Measurements from ENCODE around the gene HLA-DQB1.
"Not testable (repeated sequence)": the region's sequence is repeated elsewhere in the genome, so short reads cannot be mapped to it uniquely, and the experiment has no call there.

The HLA-DQB1 gene

GRCh38 chr6:32709625-32710024, 43.2 kb upstream of the HLA-DQB1 start:
- TF ChIP-seq ISL1 (CRISPR knock-in tag; IDR thresholded peaks at IDR 0.05), result no peak
- TF ChIP-seq OSR1 (CRISPR knock-in tag; IDR thresholded peaks at IDR 0.05), result no peak
- no peak for TF ChIP-seq RARB (CRISPR knock-in tag; IDR thresholded peaks at IDR 0.05)
- no peak for TF ChIP-seq TCF4 (CRISPR knock-in tag; IDR thresholded peaks at IDR 0.05; ENCODE audit: borderline replicate concordance)
- TF ChIP-seq ZNF565 (CRISPR knock-in tag; conservative IDR thresholded peaks at IDR 0.05; ENCODE audit: low read depth), result no peak
- TF ChIP-seq CSRNP3 (CRISPR knock-in tag; IDR thresholded peaks at IDR 0.05), result no peak
- no peak for TF ChIP-seq ZFP30 (CRISPR knock-in tag; IDR thresholded peaks at IDR 0.05)
- no peak for TF ChIP-seq ZC3H10 (CRISPR knock-in tag; IDR thresholded peaks at IDR 0.05)
- TF ChIP-seq CSDC2 (CRISPR knock-in tag; IDR thresholded peaks at IDR 0.05), result no peak
- no peak for TF ChIP-seq BACH2 (CRISPR knock-in tag; IDR thresholded peaks at IDR 0.05; ENCODE audit: borderline replicate concordance)
- no peak for TF ChIP-seq TSHZ2 (CRISPR knock-in tag; IDR thresholded peaks at IDR 0.05)
- TF ChIP-seq ZNF8 (CRISPR knock-in tag; IDR thresholded peaks at IDR 0.05), result no peak
- TF ChIP-seq TOX (CRISPR knock-in tag; IDR thresholded peaks at IDR 0.05; ENCODE audit: borderline replicate concordance), result no peak
- no peak for TF ChIP-seq ESRRG (CRISPR knock-in tag; IDR thresholded peaks at IDR 0.05)
- TF ChIP-seq POU6F1 (CRISPR knock-in tag; IDR thresholded peaks at IDR 0.05; ENCODE audit: borderline replicate concordance, low read depth), result no peak
- no peak for TF ChIP-seq PATZ1 (CRISPR knock-in tag; IDR thresholded peaks at IDR 0.05; ENCODE audit: borderline replicate concordance)
- no peak for TF ChIP-seq ZNF70 (CRISPR knock-in tag; IDR thresholded peaks at IDR 0.05)
- no peak for ATAC-seq

- ATAC-seq, result not testable (repeated sequence)
Observed at GRCh38 chr6:32705164-32705563, 38.7 kb upstream of the HLA-DQB1 start.

- TF ChIP-seq POU6F1 (CRISPR knock-in tag; IDR thresholded peaks at IDR 0.05; ENCODE audit: borderline replicate concordance, low read depth) (no peak), CSDC2 (CRISPR knock-in tag; IDR thresholded peaks at IDR 0.05) (no peak), TSHZ2 (CRISPR knock-in tag; IDR thresholded peaks at IDR 0.05) (no peak), ZC3H10 (CRISPR knock-in tag; IDR thresholded peaks at IDR 0.05) (no peak), RARB (CRISPR knock-in tag; IDR thresholded peaks at IDR 0.05) (no peak), BACH2 (CRISPR knock-in tag; IDR thresholded peaks at IDR 0.05; ENCODE audit: borderline replicate concordance) (no peak), ESRRG (CRISPR knock-in tag; IDR thresholded peaks at IDR 0.05) (no peak), ZNF70 (CRISPR knock-in tag; IDR thresholded peaks at IDR 0.05) (no peak), CREB5 (CRISPR knock-in tag; IDR thresholded peaks at IDR 0.05; ENCODE audit: low read depth) (no peak), PPARA (CRISPR knock-in tag; IDR thresholded peaks at IDR 0.05; ENCODE audit: borderline replicate concordance) (no peak), ZNF8 (CRISPR knock-in tag; IDR thresholded peaks at IDR 0.05) (no peak), ZFP30 (CRISPR knock-in tag; IDR thresholded peaks at IDR 0.05) (no peak), CSRNP3 (CRISPR knock-in tag; IDR thresholded peaks at IDR 0.05) (no peak), ZFP3 (CRISPR knock-in tag; IDR thresholded peaks at IDR 0.05) (no peak), ARNTL (CRISPR knock-in tag; IDR thresholded peaks at IDR 0.05; ENCODE audit: borderline replicate concordance, low read depth) (no peak), GLIS3 (CRISPR knock-in tag; IDR thresholded peaks at IDR 0.05) (no peak), ISL1 (CRISPR knock-in tag; IDR thresholded peaks at IDR 0.05) (no peak), TOX (CRISPR knock-in tag; IDR thresholded peaks at IDR 0.05; ENCODE audit: borderline replicate concordance) (no peak)
- no peak for ATAC-seq
Observed at GRCh38 chr6:32703347-32703746, 36.9 kb upstream of the HLA-DQB1 start.
